Dendritic cell treated with granulocyte-macrophage colony-stimulating factor and Interleukin-4, amounts not matched to agents 40 ng/mL and 50 ng/mL, for 4 days (primary cell): ENCODE measurements around the gene MYBPC3.
"Not testable (repeated sequence)": the region's sequence is repeated elsewhere in the genome, so short reads cannot be mapped to it uniquely, and the experiment has no call there.

Source experiments
- H3K27ac Mint-ChIP-seq: one replicate; pipeline ENCODE4 v1.8.0; 2022; ENCODE audit warnings: mild to moderate bottlenecking, mixed read lengths
- H3K27me3 Mint-ChIP-seq: one replicate; pipeline ENCODE4 v1.8.0; 2022; ENCODE audit warnings: mild to moderate bottlenecking, mixed read lengths
- H3K36me3 Mint-ChIP-seq: one replicate; pipeline ENCODE4 v1.8.0; 2022; ENCODE audit warnings: low read depth, mixed read lengths
- H3K4me1 Mint-ChIP-seq: one replicate; pipeline ENCODE4 v1.8.0; 2022; ENCODE audit warnings: low read depth, mixed read lengths
- H3K4me3 Mint-ChIP-seq: one replicate; pipeline ENCODE4 v1.8.0; 2022; ENCODE audit warnings: mild to moderate bottlenecking, moderate library complexity, mixed read lengths
- H3K9me3 Mint-ChIP-seq: one replicate; pipeline ENCODE4 v1.8.0; 2022; ENCODE audit warnings: mixed read lengths
- intact Hi-C: fragments of 100-400 bp; cut with micrococcal nuclease; formaldehyde crosslinking; loops from one replicate; pipeline ENCODE4 v1.15.0; 2022

Gene MYBPC3

GRCh38 chr11:47317064-47317828 lies 35.3 kb downstream of the MYBPC3 start:
- Mint-ChIP-seq H3K9me3 (no peaks in the 10 kb centered on the region), H3K4me1 (peaks cover 15% of the 10 kb centered on the region), H3K36me3 (peaks cover 84% of the 10 kb centered on the region), H3K27me3 (no peaks in the 10 kb centered on the region), H3K4me3 (no peak overlapping the region), H3K27ac (peak overlapping the region; percentile 28)
- intact Hi-C loops: loop anchor here (10.0 kb wide), 1 partner anchor 98 kb away; no protein-coding TSS in a partner anchor

- not testable (repeated sequence) for H3K27ac Mint-ChIP-seq, H3K9me3 Mint-ChIP-seq, H3K27me3 Mint-ChIP-seq, H3K4me3 Mint-ChIP-seq
- intact Hi-C loops: loop anchor here (10.0 kb wide), 1 partner anchor 98 kb away; no protein-coding TSS in a partner anchor
- Mint-ChIP-seq H3K36me3 (peaks cover 84% of the 10 kb centered on the region), H3K4me1 (peaks cover 11% of the 10 kb centered on the region)
These were observed 36.0 kb downstream of the MYBPC3 start for GRCh38 chr11:47316501-47316900.

- H3K27ac Mint-ChIP-seq: no peak overlapping the region
- peaks cover 92% of the 10 kb centered on the region for H3K36me3 Mint-ChIP-seq
- peaks cover 8% of the 10 kb centered on the region for H3K4me1 Mint-ChIP-seq
- no peak overlapping the region for H3K4me3 Mint-ChIP-seq
- H3K27me3 Mint-ChIP-seq: no peaks in the 10 kb centered on the region
- no peaks in the 10 kb centered on the region for H3K9me3 Mint-ChIP-seq
- intact Hi-C loops: loop anchor here (10.0 kb wide), 1 partner anchor 100 kb away; no protein-coding TSS in a partner anchor
These were observed 37.5 kb downstream of the MYBPC3 start for GRCh38 chr11:47314992-47315391.

GRCh38 chr11:47308050-47308823 lies 44.3 kb downstream of the MYBPC3 start:
- Mint-ChIP-seq H3K27ac (no peak overlapping the region), H3K4me1 (peaks cover 15% of the 10 kb centered on the region), H3K4me3 (no peak overlapping the region), H3K9me3 (no peaks in the 10 kb centered on the region), H3K36me3 (peaks cover 99% of the 10 kb centered on the region), H3K27me3 (no peaks in the 10 kb centered on the region)
- intact Hi-C loops: loop anchor here (5.0 kb wide), 1 partner anchor 319 kb away; no protein-coding TSS in a partner anchor

- peaks cover 99% of the 10 kb centered on the region for H3K36me3 Mint-ChIP-seq
- H3K9me3 Mint-ChIP-seq: peaks cover 15% of the 10 kb centered on the region
- peaks cover 15% of the 10 kb centered on the region for H3K4me1 Mint-ChIP-seq
- intact Hi-C loops: loop anchor here (5.0 kb wide), 1 partner anchor 321 kb away; no protein-coding TSS in a partner anchor
- no peak overlapping the region for H3K27ac Mint-ChIP-seq
- H3K27me3 Mint-ChIP-seq: no peaks in the 10 kb centered on the region
- no peak overlapping the region for H3K4me3 Mint-ChIP-seq
These were observed 46.0 kb downstream of the MYBPC3 start for GRCh38 chr11:47306484-47306844.

- Mint-ChIP-seq H3K9me3 (peaks cover 15% of the 10 kb centered on the region), H3K27me3 (no peaks in the 10 kb centered on the region), H3K4me3 (no peak overlapping the region), H3K27ac (no peak overlapping the region), H3K36me3 (peaks cover 99% of the 10 kb centered on the region), H3K4me1 (peaks cover 15% of the 10 kb centered on the region)
- intact Hi-C loops: loop anchor here (5.0 kb wide), 1 partner anchor 321 kb away; no protein-coding TSS in a partner anchor
These were observed 46.6 kb downstream of the MYBPC3 start for GRCh38 chr11:47305734-47306483.

- no peaks in the 10 kb centered on the region for H3K27me3 Mint-ChIP-seq
- peaks cover 15% of the 10 kb centered on the region for H3K4me1 Mint-ChIP-seq
- peaks cover 99% of the 10 kb centered on the region for H3K36me3 Mint-ChIP-seq
- peaks cover 15% of the 10 kb centered on the region for H3K9me3 Mint-ChIP-seq
- H3K27ac Mint-ChIP-seq: no peak overlapping the region
- no peak overlapping the region for H3K4me3 Mint-ChIP-seq
- intact Hi-C loops: no loop called here
These were observed 49.6 kb downstream of the MYBPC3 start for GRCh38 chr11:47302853-47303252.

- H3K36me3 Mint-ChIP-seq: peaks cover 98% of the 10 kb centered on the region
- H3K27ac Mint-ChIP-seq: no peak overlapping the region
- H3K4me1 Mint-ChIP-seq: no peaks in the 10 kb centered on the region
- no peak overlapping the region for H3K4me3 Mint-ChIP-seq
- H3K9me3 Mint-ChIP-seq: peaks cover 15% of the 10 kb centered on the region
- intact Hi-C loops: no loop called here
- no peaks in the 10 kb centered on the region for H3K27me3 Mint-ChIP-seq
These were observed 53.4 kb downstream of the MYBPC3 start for GRCh38 chr11:47299078-47299477.

GRCh38 chr11:47296045-47296444 lies 56.5 kb downstream of the MYBPC3 start:
- intact Hi-C loops: no loop called here
- Mint-ChIP-seq H3K27ac (no peak overlapping the region), H3K36me3 (peaks cover 98% of the 10 kb centered on the region), H3K9me3 (no peaks in the 10 kb centered on the region), H3K27me3 (no peaks in the 10 kb centered on the region), H3K4me1 (peaks cover 9% of the 10 kb centered on the region), H3K4me3 (no peak overlapping the region)

GRCh38 chr11:47295385-47295784 lies 57.1 kb downstream of the MYBPC3 start:
- peaks cover 98% of the 10 kb centered on the region for H3K36me3 Mint-ChIP-seq
- no peak overlapping the region for H3K4me3 Mint-ChIP-seq
- no peaks in the 10 kb centered on the region for H3K9me3 Mint-ChIP-seq
- H3K27ac Mint-ChIP-seq: no peak overlapping the region
- peaks cover 9% of the 10 kb centered on the region for H3K4me1 Mint-ChIP-seq
- intact Hi-C loops: no loop called here
- H3K27me3 Mint-ChIP-seq: no peaks in the 10 kb centered on the region

- intact Hi-C loops: no loop called here
- peaks cover 100% of the 10 kb centered on the region for H3K36me3 Mint-ChIP-seq
- no peak overlapping the region for H3K27ac Mint-ChIP-seq
- H3K9me3 Mint-ChIP-seq: no peaks in the 10 kb centered on the region
- no peaks in the 10 kb centered on the region for H3K27me3 Mint-ChIP-seq
- H3K4me3 Mint-ChIP-seq: no peak overlapping the region
- H3K4me1 Mint-ChIP-seq: peaks cover 9% of the 10 kb centered on the region
These were observed 62.6 kb downstream of the MYBPC3 start for GRCh38 chr11:47289856-47290255.

- intact Hi-C loops: no loop called here
- H3K4me3 Mint-ChIP-seq: no peak overlapping the region
- H3K27me3 Mint-ChIP-seq: no peaks in the 10 kb centered on the region
- peaks cover 100% of the 10 kb centered on the region for H3K36me3 Mint-ChIP-seq
- peaks cover 9% of the 10 kb centered on the region for H3K4me1 Mint-ChIP-seq
- no peak overlapping the region for H3K27ac Mint-ChIP-seq
- H3K9me3 Mint-ChIP-seq: no peaks in the 10 kb centered on the region
These were observed 64.4 kb downstream of the MYBPC3 start for GRCh38 chr11:47288066-47288465.

- Mint-ChIP-seq H3K36me3 (peaks cover 100% of the 10 kb centered on the region), H3K9me3 (no peaks in the 10 kb centered on the region), H3K4me1 (no peaks in the 10 kb centered on the region), H3K4me3 (no peak overlapping the region), H3K27me3 (no peaks in the 10 kb centered on the region), H3K27ac (no peak overlapping the region)
- intact Hi-C loops: no loop called here
These were observed 66.3 kb downstream of the MYBPC3 start for GRCh38 chr11:47285969-47286770.
